Endothelial cell of umbilical vein (primary cell): Measurements from ENCODE around the gene FTSJ1. TPM values are rescaled to one million over a fixed set of nuclear protein-coding genes. Genes with fewer than 3 reads are reported as not detected.
A peak's percentile ranks its signal among the peaks of the same experiment; 100 is the strongest.

Source experiments
- BruUV-seq: library from RNA; stranded (reverse); fragments of 400-500 nt; replicated peaks from 2 replicates; lab custom pipeline; 2021; lab: Mats Ljungman, UMichigan
- CTCF ChIA-PET: fragments of 300-600, 350-600 bp; sonication (Branson Sonifier 250); formaldehyde crosslinking; loops from one replicate; lab custom pipeline; 2021; ENCODE audit warnings: antibody characterized with exemption, inconsistent platforms; lab: Charles Lee
- POLR2A ChIA-PET: fragments of 300-600, 350-600 bp; sonication (Branson Sonifier 250); formaldehyde crosslinking; loops from one replicate; lab custom pipeline; 2021; ENCODE audit warnings: antibody characterized with exemption, inconsistent platforms; lab: Charles Lee
- DNase-seq: peaks from one replicate; pipeline ENCODE4 v3.0.0-alpha.2; 2011; ENCODE audit warnings: low read depth, low spot score
- FAIRE-seq: peaks from 2 replicates; lab custom pipeline; 2011; peaks lifted over from hg19 to GRCh38; lab: Jason Lieb, UNC
- H2AFZ ChIP-seq: 2 replicates; pipeline ENCODE4 v1.6.0; 2012; ENCODE audit warnings: low read depth, low read length, control low read depth, inconsistent platforms
- H3K27ac ChIP-seq: 2 replicates; pipeline ENCODE4 v1.5.1; 2011; ENCODE audit warnings: low read depth, mild to moderate bottlenecking, control low read depth, low read length, moderate library complexity; ENCODE audit not compliant: insufficient read depth
- H3K27me3 ChIP-seq, 2 experiments: 2 replicates each; pipeline versions ENCODE4 v1.6.0 to v1.6.1; 2011; ENCODE audit warnings: low read length in 2 of 2, mixed read lengths in 1 of 2; ENCODE audit not compliant: control insufficient read depth in 2 of 2, insufficient read depth in 2 of 2
- H3K36me3 ChIP-seq, 2 experiments: 2 replicates in 1 of 2; 3 replicates in 1 of 2; pipeline ENCODE4 v1.5.1; 2011; ENCODE audit warnings: low read length in 2 of 2, mild to moderate bottlenecking in 1 of 2, moderate library complexity in 1 of 2; ENCODE audit not compliant: control insufficient read depth in 2 of 2, insufficient read depth in 2 of 2; ENCODE audit errors: extremely low read depth in 1 of 2
- H3K4me1 ChIP-seq: 3 replicates; pipeline ENCODE4 v1.5.1; 2011; ENCODE audit warnings: mild to moderate bottlenecking, low read length; ENCODE audit not compliant: control insufficient read depth, insufficient read depth; ENCODE audit errors: extremely low read depth
- H3K4me2 ChIP-seq: 2 replicates; pipeline ENCODE4 v1.6.1; 2011; ENCODE audit warnings: low read length, control low read depth, mixed read lengths; ENCODE audit not compliant: insufficient read depth
- H3K4me3 ChIP-seq, 3 experiments: fragments of 200-600 bp in 1 of 3; sonication (generic), shearing (Covaris generic) in 1 of 3; replicated peaks in 1 of 3; 2 replicates each; pipeline ENCODE4 v1.5.1; 2011 to 2016; ENCODE audit warnings: control low read depth in 3 of 3, low read length in 3 of 3, mild to moderate bottlenecking in 2 of 3, inconsistent platforms in 1 of 3, low read depth in 1 of 3, moderate library complexity in 1 of 3; ENCODE audit not compliant: insufficient read depth in 1 of 3
- H3K79me2 ChIP-seq: 2 replicates; pipeline ENCODE4 v1.6.0; 2012; ENCODE audit warnings: low read length, inconsistent platforms; ENCODE audit not compliant: control insufficient read depth, insufficient read depth
- H3K9ac ChIP-seq: replicated peaks from 2 replicates; pipeline ENCODE3; 2011; ENCODE audit warnings: low read length, control low read depth; ENCODE audit not compliant: insufficient read depth; ENCODE audit errors: extremely low read depth
- H3K9me1 ChIP-seq: replicated peaks from 3 replicates; pipeline ENCODE4 v1.6.0; 2011; ENCODE audit warnings: mild to moderate bottlenecking, low read length; ENCODE audit not compliant: control insufficient read depth, insufficient read depth; ENCODE audit errors: extremely low read depth
- H3K9me3 ChIP-seq: replicated peaks from 2 replicates; pipeline ENCODE4 v1.5.1; 2012; ENCODE audit warnings: low read length, inconsistent platforms; ENCODE audit not compliant: control insufficient read depth, insufficient read depth
- H4K20me1 ChIP-seq: replicated peaks from 2 replicates; pipeline ENCODE3; 2011; ENCODE audit warnings: mild to moderate bottlenecking, low read length; ENCODE audit not compliant: control insufficient read depth, insufficient read depth; ENCODE audit errors: extremely low read depth
- EZH2 ChIP-seq: IDR thresholded peaks from 2 replicates; pipeline ENCODE4 v1.6.1; 2012; ENCODE audit warnings: borderline replicate concordance, low read depth, mild to moderate bottlenecking, moderate library complexity, low read length, inconsistent platforms; ENCODE audit not compliant: severe bottlenecking
- FOS ChIP-seq: IDR thresholded peaks from 2 replicates; pipeline ENCODE4 v1.6.1; 2011; ENCODE audit warnings: mild to moderate bottlenecking, low read length, moderate library complexity, borderline replicate concordance; ENCODE audit not compliant: insufficient read depth
- GATA2 ChIP-seq: IDR thresholded peaks from 2 replicates; pipeline ENCODE4 v1.7.0; 2011; ENCODE audit warnings: low read depth, mild to moderate bottlenecking, moderate library complexity, mixed read lengths, low read length; ENCODE audit not compliant: insufficient read length, insufficient read depth
- JUN ChIP-seq: IDR thresholded peaks from 2 replicates; pipeline ENCODE4 v1.6.1; 2011; ENCODE audit warnings: borderline replicate concordance, low read depth; ENCODE audit not compliant: insufficient read length, insufficient read depth
- MYC ChIP-seq: IDR thresholded peaks from one replicate; pipeline ENCODE4 v1.6.1; 2011; ENCODE audit warnings: mild to moderate bottlenecking, low read depth, low read length
- POLR2A ChIP-seq: IDR thresholded peaks from 2 replicates; pipeline ENCODE4 v1.6.1; 2012; ENCODE audit warnings: low read depth, mild to moderate bottlenecking, control low read depth, low read length
- POLR2AphosphoS5 ChIP-seq: IDR thresholded peaks from 2 replicates; pipeline ENCODE4 v1.6.1; 2012; ENCODE audit warnings: low read depth, mild to moderate bottlenecking, control low read depth, low read length, moderate library complexity; ENCODE audit not compliant: insufficient read depth
- dilution Hi-C: fragments of 300-500 bp; cut with MboI; formaldehyde crosslinking; loops from one replicate; pipeline ENCODE4 v1.15.0; 2019; ENCODE audit warnings: low sequenced_read_pairs; ENCODE audit not compliant: extremely low pct_ligation_motif_present
- intact Hi-C: fragments of 100-400 bp; cut with micrococcal nuclease; formaldehyde crosslinking; loops from one replicate; pipeline ENCODE4 v1.10.0; 2022
- polyA plus RNA-seq, 4 experiments: library from polyadenylated mRNA; depleted of rRNA in 3 of 4; stranded (reverse) in 3 of 4; unstranded in 1 of 4; fragments of >200 nt; gene quantifications; 2 replicates each; pipeline versions ENCODE4 v1.2.1 to v1.2.3, GENCODE V29; 2011 to 2012; ENCODE audit warnings: missing spikeins in 1 of 4
- total RNA-seq: library from RNA; stranded (reverse); gene quantifications from 2 replicates; pipeline ENCODE4 v1.2.3, GENCODE V29; 2021
- TF ChIP-seq, protein P1 (sequence below): IDR thresholded peaks from 2 replicates; pipeline ENCODE4 v1.6.1; 2011; ENCODE audit not compliant: insufficient read depth, insufficient read length
- TF ChIP-seq, protein P2 (sequence below), 2 donors: IDR thresholded peaks; 1 replicate in 1 of 2; 2 replicates in 1 of 2; pipeline ENCODE4 v1.5.1; 2011; ENCODE audit warnings: low read length in 2 of 2, mild to moderate bottlenecking in 2 of 2, moderate library complexity in 2 of 2, control low read depth in 1 of 2, inconsistent platforms in 1 of 2, low read depth in 1 of 2; ENCODE audit not compliant: insufficient read depth in 1 of 2; ENCODE audit errors: extremely low read depth in 1 of 2

Gene FTSJ1
- total and polyA plus RNA-seq, 2 donors (not counting 3 experiments of a cell fraction or from before 2014, with no cell fraction given): 59.9 to 63.9 TPM

DNA sequence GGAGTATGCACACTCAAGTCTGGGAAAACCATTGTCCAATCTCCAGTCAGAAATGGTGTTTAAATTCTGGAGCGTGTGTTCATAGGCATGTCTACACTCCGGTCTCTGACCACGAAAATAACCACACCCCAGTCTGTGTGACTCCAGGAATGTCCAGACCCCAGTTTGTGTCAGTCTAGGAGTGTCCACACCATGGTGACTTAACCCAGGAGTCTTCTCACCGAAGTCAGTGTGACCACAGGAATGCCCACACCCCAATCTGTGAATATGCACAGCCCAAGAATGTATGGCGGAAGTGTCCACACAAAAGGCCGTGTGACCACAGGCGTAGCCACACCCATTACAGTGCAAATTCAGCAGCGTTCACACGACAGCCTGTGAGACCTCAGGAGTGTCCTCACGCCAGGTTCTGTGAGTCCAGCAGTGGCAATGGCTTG is 11.4 kb downstream of the FTSJ1 start:
- TF ChIP-seq, protein P1, sequence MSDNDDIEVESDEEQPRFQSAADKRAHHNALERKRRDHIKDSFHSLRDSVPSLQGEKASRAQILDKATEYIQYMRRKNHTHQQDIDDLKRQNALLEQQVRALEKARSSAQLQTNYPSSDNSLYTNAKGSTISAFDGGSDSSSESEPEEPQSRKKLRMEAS: no peak
- TF ChIP-seq GATA2: no peak
- no peak for TF ChIP-seq FOS
- no peak for TF ChIP-seq MYC
- TF ChIP-seq, protein P2, sequence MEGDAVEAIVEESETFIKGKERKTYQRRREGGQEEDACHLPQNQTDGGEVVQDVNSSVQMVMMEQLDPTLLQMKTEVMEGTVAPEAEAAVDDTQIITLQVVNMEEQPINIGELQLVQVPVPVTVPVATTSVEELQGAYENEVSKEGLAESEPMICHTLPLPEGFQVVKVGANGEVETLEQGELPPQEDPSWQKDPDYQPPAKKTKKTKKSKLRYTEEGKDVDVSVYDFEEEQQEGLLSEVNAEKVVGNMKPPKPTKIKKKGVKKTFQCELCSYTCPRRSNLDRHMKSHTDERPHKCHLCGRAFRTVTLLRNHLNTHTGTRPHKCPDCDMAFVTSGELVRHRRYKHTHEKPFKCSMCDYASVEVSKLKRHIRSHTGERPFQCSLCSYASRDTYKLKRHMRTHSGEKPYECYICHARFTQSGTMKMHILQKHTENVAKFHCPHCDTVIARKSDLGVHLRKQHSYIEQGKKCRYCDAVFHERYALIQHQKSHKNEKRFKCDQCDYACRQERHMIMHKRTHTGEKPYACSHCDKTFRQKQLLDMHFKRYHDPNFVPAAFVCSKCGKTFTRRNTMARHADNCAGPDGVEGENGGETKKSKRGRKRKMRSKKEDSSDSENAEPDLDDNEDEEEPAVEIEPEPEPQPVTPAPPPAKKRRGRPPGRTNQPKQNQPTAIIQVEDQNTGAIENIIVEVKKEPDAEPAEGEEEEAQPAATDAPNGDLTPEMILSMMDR (IDR thresholded peaks at IDR 0.05; ENCODE audit: extremely low read depth in 1 of 2, insufficient read depth in 1 of 2, low read depth in 1 of 2, low read length in 2 of 2): no peak
- no peak for TF ChIP-seq POLR2A
- no peak for TF ChIP-seq JUN
- TF ChIP-seq POLR2AphosphoS5: no peak
- no peak for TF ChIP-seq EZH2
- no peak overlapping the region for H3K4me2 ChIP-seq
- FAIRE-seq (peak; percentile 53), DNase-seq (no peak)
- H3K4me3 ChIP-seq: no peak overlapping the region
- BruUV-seq: no TSS peak
- intact Hi-C loops: no loop called here
- no peak overlapping the region for H3K9ac ChIP-seq
- H3K36me3 ChIP-seq: peaks cover 0 to 2% of the 10 kb centered on the region in 2 experiments
- CTCF ChIA-PET: no interaction called here
- no peaks in the 10 kb centered on the region for H3K9me1 ChIP-seq
- H3K79me2 ChIP-seq: no peaks in the 10 kb centered on the region
- no peak overlapping the region for H2AFZ ChIP-seq
- dilution Hi-C loops: no loop called here
- no peaks in the 10 kb centered on the region for H3K9me3 ChIP-seq
- no peaks in the 10 kb centered on the region for H4K20me1 ChIP-seq
- peaks cover 5% of the 10 kb centered on the region for H3K4me1 ChIP-seq
- POLR2A ChIA-PET: no interaction called here
- no peaks in the 10 kb centered on the region for H3K27me3 ChIP-seq
- H3K27ac ChIP-seq: no peak overlapping the region
